ENCODE data around the gene KCNIP3.

The KCNIP3 gene

DNA sequence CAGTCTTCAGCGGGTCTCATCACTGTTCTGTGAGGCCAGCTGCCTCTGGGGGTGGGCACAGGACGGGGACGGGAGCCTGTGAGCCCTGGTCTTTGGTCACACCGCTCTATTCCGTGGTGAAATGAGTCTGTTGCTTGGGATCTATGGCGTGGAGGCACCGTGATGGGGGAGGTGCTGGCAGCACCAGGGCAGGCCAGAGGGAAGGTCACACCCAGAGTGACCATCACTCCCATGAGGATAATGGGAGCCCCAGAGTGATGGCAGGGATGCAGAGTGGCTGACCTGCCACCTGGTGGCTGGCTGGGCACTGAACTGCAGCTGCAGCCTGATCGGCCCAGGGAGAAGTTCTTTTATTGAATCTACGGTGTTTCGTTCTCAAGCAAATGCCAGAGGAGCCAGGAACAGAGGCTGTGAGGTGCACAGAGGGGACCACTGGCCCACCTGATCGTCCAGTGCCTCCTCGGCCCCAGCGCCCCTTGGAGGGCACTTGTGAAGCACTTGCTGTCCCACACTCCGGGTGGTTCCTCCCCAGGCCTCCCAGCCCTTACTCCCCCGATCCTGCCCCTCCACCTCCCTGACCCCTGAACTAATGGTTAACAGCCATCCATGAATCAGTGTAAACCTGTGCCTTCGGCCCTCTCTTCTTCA, 17.9 kb downstream of the KCNIP3 start:
- DNase-seq, result no peak

DNA sequence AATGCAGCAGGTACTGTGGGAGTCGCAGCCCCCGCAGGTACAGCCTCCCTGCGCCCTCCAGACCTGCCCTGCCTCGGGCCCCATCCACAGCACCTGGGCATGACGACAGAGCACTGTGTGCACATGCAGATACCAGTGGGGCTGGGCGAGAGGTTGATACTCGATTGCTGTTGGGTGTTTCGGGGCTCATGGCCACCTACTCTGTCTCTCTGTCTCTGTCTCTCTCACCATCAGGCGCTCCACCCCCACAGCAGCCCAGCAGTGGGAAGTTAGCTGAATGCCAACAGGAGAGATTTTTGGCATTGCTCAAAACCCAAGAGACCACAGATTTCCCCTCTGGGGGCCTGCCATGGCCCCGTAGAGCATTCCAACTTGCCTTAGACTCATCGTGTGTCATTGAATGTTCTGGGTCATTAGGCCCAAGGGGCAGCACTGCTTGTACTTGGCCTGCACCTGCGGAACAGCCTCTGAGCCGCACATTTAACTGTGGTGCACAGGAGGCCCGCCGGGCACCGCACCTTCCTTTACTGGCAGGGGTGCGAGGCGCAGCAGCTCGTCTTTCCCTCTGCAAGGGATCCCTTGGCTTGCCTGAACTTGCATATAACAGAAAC, 18.8 kb downstream of the KCNIP3 start:
- DNase-seq, result no peak

DNA sequence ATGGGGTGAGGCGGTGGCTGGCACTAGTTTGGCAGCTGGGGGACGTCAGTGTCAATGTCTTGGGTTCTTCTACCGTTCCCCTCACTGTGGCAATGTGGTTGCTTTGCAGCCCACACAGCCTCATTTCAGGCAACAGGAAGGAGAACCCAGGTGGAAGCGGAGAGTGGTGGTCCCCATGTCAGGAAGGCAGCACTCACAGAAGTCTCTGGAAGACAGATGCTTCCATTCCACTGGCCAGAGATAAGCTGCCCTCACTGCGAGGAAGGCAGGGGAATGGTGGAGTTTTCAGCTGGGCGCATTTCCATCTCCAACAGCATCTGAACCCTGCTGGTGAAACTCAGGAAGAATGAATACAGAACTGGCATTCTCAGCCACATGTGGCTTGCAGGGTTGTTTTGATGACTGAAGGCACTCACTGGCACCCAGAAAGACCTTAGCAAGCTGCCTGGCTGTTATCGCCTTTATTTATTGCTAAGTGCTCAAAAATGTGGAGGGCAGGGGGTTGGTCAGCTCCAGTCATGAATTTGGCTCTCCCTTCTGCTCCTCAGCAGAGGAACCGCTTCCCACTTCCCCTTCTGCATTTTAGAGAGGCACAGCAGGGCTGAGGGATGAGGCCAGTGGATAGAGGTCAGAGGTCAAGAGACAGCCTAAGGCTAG, 19.4 kb downstream of the KCNIP3 start:
- no peak for DNase-seq

DNA sequence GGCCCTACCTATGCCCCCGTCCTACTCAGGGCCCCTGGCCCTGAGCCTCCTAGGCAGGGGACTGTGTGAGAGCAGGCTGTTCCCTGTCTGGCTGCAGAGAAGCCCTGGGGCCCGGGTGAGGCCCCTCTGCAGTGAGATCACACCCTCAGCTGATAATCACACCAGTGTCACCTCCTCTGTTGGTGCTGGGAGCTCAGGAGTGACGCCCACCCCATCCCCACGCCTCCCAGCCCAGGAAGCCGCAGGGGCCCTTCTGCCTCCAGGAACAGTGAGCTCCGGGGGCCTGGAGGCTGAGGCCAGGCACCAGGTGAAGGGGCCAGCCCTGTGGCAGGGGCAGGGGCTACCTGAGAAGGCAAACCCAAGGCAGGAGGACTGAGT, 20.0 kb downstream of the KCNIP3 start:
- DNase-seq, result no peak

DNA sequence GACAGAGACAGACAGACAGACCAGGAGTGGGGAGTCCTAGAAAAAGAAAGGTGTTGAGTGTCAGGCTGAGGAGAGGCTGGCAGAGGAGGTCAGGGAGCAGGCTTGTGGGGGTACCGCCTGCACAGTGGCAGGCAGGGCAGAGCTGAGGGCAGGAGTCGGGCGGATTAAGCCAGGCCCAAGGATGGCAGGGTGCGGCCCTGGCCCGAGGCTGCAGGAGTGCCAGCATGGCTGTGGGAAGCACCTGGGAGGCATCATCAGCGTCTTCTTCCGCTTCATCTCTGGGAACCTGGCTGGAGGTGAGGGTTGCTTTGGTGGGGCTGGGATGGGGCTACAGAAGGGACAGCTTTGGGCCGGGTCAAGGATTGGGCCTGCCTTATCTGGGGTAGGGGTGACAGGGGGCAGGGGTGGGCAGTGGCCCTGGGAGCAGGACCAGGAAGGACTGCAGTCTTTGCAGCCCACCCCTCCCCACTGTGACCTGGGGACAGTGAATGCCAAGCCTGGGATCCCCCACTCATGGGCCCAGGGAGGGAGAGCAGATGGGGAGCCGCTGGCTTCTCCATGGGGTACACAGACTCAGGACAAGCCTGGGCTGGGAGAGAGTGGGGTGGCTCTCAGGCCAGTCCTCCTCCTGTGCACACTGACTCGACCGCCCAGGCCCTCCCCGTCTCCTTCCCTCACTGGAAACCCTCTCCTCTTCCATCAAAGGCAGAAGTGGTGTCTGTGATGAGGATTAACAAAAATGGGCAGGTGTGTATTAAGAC, 20.7 kb downstream of the KCNIP3 start:
- DNase-seq, result no peak

DNA sequence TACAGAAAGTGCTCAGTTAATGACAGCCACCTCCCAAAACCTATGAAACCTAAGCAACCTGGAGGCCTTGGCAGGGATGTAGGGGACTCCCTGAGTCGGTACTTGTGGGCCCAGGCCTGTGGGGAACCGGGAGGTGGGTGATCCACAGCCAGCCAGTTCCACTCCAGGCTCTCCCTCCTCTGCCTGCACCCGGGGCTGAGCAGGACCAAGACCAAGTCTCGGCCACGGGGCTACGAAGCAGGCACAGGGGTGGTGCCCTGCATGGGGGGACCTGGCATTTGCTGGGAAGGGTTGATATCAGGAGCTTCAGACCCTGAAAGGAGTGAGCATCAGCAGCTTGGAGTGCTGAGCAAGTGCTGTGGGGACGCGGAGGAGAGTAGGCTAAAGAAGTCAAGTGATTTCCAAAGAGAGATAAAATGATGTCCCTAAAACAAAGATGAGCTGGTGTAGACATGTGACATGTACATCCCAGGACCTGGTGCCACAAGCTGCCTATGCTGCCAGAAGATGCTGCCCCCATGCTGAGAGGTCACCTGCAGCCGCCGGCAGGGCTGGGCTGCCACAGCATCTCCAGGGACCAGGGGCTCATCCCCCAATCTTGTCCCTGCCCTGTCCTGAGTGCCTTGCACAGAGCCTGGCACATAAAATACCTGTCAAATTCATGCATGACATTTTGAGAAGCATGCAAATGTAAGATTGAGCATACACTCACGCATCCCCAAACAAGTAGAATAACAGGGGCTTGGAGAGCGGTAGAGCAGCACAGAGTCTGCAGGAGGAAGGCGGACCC, 21.5 kb downstream of the KCNIP3 start:
- no peak for DNase-seq

DNA sequence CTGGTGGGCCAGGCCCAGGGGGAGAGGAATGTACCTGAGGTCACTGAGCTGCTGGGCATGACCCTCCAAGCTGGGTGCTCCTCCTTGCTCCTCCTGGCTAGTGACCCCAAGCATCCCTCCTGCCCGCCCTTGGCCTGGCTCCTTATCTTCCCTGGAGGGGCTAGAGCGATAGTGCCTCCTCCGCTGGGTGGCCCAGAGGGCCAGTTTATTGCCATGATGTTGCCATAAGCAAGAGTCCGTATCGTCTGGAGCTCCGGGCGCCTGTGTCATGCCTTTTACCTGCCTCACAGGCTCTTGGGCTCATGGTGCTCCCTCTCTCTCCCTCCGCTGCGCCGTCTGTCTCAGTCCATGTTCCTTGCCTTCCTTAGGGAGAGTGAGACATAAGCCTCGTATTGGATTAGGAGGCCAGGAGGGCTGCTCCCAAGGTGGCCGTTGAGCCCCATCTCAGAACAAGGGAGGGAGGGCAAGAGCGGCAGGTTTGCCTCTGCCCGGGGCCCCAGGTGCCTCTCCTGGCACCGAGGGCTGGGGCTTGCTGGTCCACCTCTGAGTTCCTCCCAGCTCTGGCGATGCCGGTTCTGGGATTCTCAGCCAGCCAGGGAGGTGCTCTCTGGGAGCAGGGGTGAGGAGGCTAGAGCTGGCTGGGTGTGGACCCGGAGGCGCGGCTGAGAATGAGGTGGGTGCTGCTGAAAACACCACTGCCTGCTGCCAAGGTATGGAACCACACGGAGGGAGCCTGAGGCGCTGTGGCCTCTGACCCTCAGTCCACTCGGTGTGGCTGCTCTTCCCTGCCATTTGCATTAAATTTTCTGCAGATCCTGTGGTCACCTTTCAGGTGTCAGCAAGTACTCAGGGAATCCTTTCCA, 22.6 kb downstream of the KCNIP3 start:
- no peak for DNase-seq

DNA sequence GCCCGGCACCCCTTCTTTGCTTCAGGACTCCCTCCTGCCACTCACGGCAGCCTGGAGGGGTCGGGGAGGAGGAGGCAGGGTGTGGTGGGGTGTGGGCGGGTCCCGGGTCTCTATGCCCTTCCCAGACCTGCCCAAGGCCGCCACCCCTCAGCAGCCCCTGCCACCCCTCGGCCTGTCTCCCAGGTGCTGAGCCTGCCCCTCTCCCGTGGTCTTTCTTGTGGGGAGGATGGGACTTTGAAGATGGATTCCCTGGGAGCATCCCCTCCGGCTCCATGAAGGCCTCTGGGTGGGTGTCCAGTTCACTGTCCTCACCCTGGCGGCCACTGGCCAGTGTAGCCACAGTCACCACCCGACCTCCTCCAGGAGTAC, 23.2 kb downstream of the KCNIP3 start:
- DNase-seq, result no peak

DNA sequence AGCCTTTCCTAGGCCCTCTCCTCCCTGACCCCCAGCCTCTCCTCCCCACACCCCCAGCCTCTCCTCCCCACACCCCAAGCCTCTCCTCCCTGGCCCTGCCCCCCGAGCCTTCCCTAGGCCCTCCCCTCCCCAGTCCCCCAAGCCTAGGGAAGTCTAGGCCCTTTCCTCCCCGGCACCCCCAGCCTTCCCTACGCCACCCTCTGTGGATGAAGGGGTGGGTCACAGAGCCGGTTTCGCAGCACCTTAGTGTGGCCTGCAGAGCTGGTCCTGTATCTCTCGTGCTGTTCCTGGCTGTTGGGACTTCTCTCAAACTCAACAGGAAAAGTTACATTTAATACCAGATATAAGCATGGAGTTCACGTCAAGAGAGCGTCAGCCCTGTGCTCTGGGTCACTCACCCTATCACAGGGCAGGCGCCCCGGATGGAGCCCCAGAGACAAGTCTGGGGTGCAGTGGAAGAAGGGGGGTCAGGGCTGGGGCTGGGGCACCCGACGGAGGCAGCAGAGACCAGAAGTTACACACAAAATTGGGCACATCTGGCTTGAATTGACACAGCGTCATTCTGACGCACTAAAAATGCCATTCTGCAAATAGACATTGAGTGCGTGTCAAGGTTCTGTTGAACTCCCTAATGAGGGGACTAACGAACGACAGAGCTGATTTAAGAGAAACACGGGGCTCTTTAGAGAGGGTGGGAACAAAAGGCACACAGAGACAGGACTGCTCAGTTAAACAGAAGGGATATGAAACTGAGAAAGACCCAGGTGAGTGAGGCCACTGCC, 24.0 kb downstream of the KCNIP3 start:
- no peak for DNase-seq

DNA sequence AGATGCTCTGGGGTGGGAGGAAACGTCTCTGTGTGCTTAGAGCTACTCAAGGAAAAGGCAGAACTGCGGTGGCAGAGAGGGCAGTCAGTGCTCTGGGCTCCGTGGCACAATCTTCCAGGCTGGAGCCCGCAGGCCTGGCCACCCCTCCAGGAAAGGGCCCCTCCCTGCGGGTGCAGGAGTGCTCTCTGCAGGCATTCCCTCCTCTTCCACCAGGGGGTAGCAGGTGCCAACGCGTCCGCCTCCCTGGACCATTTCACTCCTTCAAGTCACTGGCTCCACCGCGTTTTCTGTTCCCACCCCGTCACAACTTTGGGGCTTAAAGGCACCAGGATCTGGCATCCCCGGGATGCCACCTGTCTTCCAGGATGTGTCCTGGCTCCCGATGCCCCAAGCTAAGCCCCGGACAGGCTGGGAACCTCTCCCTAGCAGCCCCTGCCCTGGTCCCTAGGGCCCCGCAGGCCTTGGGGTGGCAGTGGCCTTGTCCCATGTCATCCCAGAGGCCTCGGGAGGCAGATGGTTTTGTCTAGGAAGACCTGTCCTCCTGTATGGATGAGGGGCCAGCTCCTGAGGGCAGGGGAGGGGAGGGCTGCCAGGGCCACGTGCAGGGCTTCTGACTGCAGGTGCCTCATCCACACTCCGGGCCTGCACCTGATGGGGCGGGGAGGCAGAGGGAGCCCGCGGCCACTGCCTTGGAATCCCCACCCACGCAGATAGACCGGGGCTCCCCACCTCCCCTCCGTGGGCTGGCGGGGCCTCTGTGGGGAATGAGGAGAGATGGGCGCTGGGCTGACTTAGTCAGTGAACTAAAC, 26.4 kb downstream of the KCNIP3 start:
- no peak for DNase-seq

DNA sequence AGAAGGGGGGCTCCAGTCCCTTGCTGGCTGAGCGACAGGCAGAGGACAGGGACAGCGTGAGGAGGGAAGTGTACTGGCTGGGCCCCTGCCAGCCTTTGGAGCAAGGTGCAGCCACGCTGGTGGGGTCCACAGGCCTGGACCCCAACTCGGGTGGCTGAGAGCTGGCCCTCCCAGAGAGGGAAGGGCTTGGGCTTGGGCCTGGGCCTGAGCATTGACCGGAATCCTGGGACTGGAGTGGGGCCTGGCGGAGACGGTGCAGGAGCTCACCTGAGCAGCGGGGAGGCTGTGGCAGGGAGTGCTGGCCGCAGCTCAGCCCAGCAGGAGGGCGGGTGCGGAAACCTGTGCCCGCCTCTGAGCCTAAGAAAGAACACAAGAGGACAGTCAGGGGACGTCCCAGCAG, 27.9 kb downstream of the KCNIP3 start:
- DNase-seq, result no peak

DNA sequence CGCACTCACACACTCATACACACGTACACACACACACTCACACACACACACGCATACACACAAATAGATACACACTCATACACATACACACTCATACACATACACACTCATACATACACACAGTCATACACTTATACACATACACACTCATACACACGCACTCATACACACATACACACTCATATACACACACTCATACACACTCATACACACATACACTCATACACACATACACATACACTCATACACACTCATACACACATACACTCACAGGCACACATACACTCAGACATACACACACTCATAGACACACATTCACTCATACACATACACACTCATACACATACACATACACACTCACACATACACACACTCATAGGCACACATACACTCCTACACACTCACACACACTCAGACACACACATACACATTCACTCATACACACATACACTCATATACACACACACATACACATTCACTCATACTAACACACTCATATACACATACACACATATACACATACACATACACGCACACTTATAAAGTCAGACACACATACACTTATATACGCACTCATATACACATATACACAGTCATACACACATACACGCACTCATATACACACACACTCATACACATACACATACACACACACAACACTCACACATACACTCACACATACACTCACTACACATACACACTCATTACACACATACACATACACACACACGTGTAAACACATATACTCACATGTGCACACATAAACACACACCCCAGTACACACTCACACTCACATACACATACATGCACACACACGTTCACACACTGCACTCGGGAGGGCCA, 28.7 kb downstream of the KCNIP3 start:
- DNase-seq, result no peak

DNA sequence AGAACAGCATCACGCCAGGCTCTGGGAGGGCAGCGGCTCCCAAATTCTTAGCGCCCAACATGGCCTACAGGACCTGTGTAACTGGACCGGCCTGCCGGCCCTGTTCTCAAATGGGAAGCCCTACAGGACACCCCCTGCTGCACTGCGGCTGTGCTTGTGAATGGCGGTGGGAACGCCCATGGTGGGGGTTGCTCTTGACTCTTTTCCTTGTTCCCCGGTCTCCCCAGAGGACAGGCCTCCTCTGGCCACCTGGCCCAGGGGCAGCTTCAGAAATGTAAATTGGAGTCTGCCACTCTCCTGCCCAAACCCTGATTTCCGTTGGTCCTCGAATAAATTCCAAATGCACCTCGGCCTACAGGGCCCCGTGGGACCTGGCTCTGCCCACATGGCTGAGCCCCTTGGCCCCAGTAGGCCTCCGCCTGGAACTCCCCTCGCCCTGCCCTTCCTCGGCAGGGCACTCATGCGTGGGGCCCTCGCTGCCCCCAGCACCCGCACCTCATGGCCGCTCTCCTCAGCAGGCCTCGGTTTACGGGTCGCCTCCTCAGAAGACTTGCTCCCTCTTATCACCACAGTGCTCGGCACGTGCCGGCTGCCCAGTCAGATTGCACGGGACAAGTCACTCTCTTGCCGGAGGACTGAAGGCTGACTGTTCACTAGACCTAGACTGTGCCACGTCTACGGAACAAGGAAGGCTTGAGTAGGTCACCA, 29.4 kb downstream of the KCNIP3 start:
- no peak for DNase-seq

DNA sequence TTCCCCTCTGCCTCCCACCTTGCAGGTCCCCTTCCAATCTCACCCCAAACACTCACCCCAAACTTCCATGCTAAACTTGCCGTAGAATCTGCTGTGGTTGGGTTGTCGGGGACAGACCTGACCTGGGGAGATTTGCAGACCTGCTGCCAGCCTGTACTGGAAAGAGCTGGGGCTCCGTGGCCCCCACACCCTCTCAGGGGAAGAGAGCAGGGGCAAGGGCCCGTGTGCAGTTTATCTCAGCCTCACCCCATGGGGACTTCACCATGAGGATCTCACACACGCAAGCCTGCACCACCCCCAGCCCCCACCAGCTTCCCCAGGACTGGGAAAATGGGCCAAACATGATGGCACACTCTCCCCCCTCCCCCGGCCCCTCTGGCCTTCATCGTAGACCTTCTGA, 30.7 kb downstream of the KCNIP3 start:
- DNase-seq, result no peak

DNA sequence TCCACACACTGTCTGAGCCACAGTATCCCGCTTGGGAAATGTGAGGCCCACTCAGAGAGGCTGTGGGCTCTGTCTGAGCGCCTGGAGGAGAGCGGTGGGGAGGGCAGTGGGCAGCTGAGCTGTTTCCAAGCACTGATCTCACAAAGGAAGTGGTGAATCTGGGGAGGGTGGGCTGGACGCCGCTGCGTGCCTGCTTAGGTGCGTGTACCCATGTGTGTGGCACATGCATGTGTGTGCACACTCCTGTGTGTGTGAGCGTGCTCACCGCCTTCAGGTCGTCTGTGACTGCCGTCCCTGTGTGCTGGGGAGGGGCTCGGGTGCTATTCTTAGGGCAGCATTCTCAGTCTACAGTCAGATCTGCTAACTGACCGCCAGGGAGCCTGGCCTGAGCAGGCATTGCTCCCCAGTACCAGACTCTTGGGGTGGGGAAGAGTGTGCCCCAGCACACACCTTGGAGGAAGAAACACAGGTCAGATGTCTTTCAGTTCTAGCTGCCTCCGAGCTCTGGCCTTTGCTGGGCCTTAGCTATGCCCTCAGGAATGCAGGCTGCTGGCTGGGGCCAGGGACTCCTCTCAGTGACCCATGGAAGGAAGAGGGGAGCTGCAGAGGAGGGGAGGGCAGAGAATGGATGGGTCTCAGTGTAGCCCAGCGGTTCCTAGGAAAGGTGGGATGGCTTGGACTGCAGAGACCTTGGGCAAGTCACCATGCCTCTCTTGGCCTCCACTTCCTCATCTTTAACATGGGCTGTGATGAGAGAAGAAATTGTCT, 31.4 kb downstream of the KCNIP3 start:
- no peak for DNase-seq

DNA sequence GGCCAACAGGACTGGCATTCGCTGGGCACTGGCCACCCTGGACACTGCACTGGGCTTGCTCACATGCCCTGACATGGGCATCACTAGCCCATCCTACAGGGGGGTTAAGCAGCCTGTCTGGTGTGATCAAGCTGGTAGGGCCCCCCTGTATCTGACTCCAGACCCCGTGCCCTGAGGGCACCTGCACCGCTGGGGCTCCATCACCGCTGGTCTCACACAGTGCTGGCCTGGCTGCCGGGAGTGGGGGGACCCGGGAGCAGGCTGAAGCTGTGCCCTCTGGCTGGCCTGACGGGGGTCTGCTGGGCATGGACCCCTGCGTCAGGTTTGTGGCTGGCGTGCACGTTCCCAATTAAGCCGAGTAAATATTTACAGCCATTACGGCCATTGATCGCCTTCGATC, 32.3 kb downstream of the KCNIP3 start:
- DNase-seq, result no peak

DNA sequence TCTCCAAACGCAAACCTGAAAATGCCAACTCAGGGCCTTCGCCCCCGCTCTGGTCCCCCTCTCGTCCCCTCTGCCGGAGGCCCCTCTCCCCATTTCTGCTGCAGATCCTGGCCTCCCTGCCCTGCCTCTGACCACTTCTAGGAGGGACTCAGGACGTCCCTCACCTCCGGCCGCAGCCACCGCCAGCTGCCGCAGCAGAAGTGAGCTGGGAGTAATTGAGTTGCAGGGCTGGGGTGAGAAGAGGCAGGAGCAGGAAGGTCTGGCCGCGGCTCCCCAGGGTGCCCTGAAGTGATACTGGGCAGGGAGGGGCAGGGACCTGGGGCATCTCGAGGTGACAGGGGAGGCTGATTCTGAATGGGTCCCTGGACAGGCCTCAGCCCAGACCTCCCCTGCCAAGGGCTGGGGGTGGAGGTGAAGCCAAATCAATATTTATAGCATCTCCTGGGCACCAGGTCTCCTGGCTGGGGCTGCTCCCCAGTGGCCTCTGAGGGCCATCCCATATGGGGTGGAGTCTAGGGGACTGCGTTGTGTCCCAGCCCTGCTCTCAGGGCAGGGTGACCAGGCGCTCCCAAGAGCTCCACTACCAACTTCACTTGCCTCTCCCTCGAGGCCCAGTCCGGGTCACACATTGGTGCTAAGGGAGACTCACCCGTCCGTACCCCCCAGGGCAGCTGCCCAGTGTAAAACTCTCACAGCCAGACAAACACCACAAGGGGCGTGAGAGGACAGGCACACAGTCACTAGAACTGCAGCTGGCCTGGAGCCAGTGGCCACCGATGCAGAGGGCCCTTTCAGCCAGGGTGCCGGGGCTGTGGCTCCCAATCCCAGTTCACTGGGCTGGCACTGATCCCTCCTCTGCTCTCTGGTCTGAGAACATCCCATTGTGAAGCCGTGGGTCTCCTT, 33.0 kb downstream of the KCNIP3 start:
- no peak for DNase-seq
